WTC11 (cell line): ENCODE measurements around the gene MEDAG. TPM values are rescaled to one million over a fixed set of nuclear protein-coding genes. Genes with fewer than 3 reads are reported as not detected.

Experiments used
- ATAC-seq: fragments of 200-7000 bp; cut with Tn5 transposase; 2 replicates; pipeline ENCODE4 v1.10.0; 2021; ENCODE audit warnings: mild to moderate bottlenecking, moderate library complexity
- CTCF ChIA-PET: fragments of 300-600 bp; sonication (Branson Sonifier 250); formaldehyde crosslinking; loops from one replicate; lab custom pipeline; 2021; ENCODE audit warnings: antibody characterized with exemption; lab: Charles Lee
- POLR2A ChIA-PET: fragments of 350-600 bp; sonication (Branson Sonifier 250); formaldehyde crosslinking; loops from one replicate; lab custom pipeline; 2021; ENCODE audit warnings: antibody characterized with exemption; lab: Charles Lee
- DNase-seq: peaks from one replicate; pipeline ENCODE4 v3.0.0; 2021; ENCODE audit warnings: low spot score
- H3K27ac Mint-ChIP-seq: 2 replicates; pipeline ENCODE4 v1.8.0; 2021; ENCODE audit warnings: mixed read lengths
- H3K27me3 Mint-ChIP-seq: 2 replicates; pipeline ENCODE4 v1.8.0; 2021; ENCODE audit warnings: low read depth, mild to moderate bottlenecking, moderate library complexity, mixed read lengths
- H3K36me3 Mint-ChIP-seq: 2 replicates; pipeline ENCODE4 v1.8.0; 2021; ENCODE audit warnings: mixed read lengths
- H3K4me1 Mint-ChIP-seq: 2 replicates; pipeline ENCODE4 v1.8.0; 2022; ENCODE audit warnings: mixed read lengths
- H3K4me3 Mint-ChIP-seq: 2 replicates; pipeline ENCODE4 v1.8.0; 2021; ENCODE audit warnings: mild to moderate bottlenecking, moderate library complexity, mixed read lengths
- H3K9me3 Mint-ChIP-seq: 2 replicates; pipeline ENCODE4 v1.8.0; 2021; ENCODE audit warnings: mixed read lengths
- CDX4 ChIP-seq: fragments of 250-450 bp; sonication (Bioruptor Pico); IDR thresholded peaks from 2 replicates; pipeline ENCODE4 v1.9.0; 2021; ENCODE audit warnings: moderate library complexity, mild to moderate bottlenecking, inconsistent platforms, borderline replicate concordance
- IRF2 ChIP-seq: sonication (generic); formaldehyde crosslinking; IDR thresholded peaks from 2 replicates; pipeline ENCODE4 v1.8.0; 2022; ENCODE audit warnings: low read depth, missing genetic modification reagents, borderline replicate concordance
- KAT7 ChIP-seq: sonication (generic); formaldehyde crosslinking; IDR thresholded peaks from 2 replicates; pipeline ENCODE4 v1.8.1; 2023; ENCODE audit warnings: missing genetic modification reagents, mild to moderate bottlenecking, borderline replicate concordance
- MXD4 ChIP-seq: fragments of 250-450 bp; sonication (Bioruptor Pico); IDR thresholded peaks from 2 replicates; pipeline ENCODE4 v1.8.0; 2021; ENCODE audit warnings: mild to moderate bottlenecking, moderate library complexity, borderline replicate concordance
- NFATC4 ChIP-seq: fragments of 250-450 bp; sonication (Bioruptor Pico); IDR thresholded peaks from 2 replicates; pipeline ENCODE4 v1.9.0; 2021; ENCODE audit warnings: mild to moderate bottlenecking
- NFE2L1 ChIP-seq: sonication (generic); formaldehyde crosslinking; IDR thresholded peaks from 2 replicates; pipeline ENCODE4 v1.8.1; 2023; ENCODE audit warnings: missing genetic modification reagents
- NR1H2 ChIP-seq: sonication (generic); formaldehyde crosslinking; IDR thresholded peaks from 2 replicates; pipeline ENCODE4 v1.9.0; 2021; ENCODE audit warnings: mild to moderate bottlenecking, moderate library complexity, missing genetic modification reagents
- NR2C2 ChIP-seq: sonication (generic); formaldehyde crosslinking; IDR thresholded peaks from 2 replicates; pipeline ENCODE4 v1.8.0; 2022; ENCODE audit warnings: mild to moderate bottlenecking, missing genetic modification reagents
- NR3C1 ChIP-seq: sonication (generic); formaldehyde crosslinking; conservative IDR thresholded peaks from 2 replicates; pipeline ENCODE4 v1.8.1; 2023; ENCODE audit warnings: low read depth, mild to moderate bottlenecking, missing genetic modification reagents
- PRRX2 ChIP-seq: fragments of 250-450 bp; sonication (Bioruptor Pico); IDR thresholded peaks from 2 replicates; pipeline ENCODE4 v1.8.0; 2021; ENCODE audit warnings: mild to moderate bottlenecking
- TEAD4 ChIP-seq: sonication (generic); formaldehyde crosslinking; IDR thresholded peaks from 2 replicates; pipeline ENCODE4 v1.8.0; 2022; ENCODE audit warnings: mild to moderate bottlenecking, missing genetic modification reagents
- USF2 ChIP-seq: sonication (generic); formaldehyde crosslinking; IDR thresholded peaks from 2 replicates; pipeline ENCODE4 v1.8.1; 2023; ENCODE audit warnings: mild to moderate bottlenecking, missing genetic modification reagents, moderate library complexity
- ZSCAN18 ChIP-seq: fragments of 250-450 bp; sonication (Bioruptor Pico); IDR thresholded peaks from 2 replicates; pipeline ENCODE4 v2.1.2; 2022; ENCODE audit warnings: mild to moderate bottlenecking, moderate library complexity
- total RNA-seq: library from RNA; stranded (reverse); gene quantifications from 3 replicates; pipeline ENCODE4 v1.2.3, GENCODE V29; 2021
- TF ChIP-seq, protein P1 (sequence below): sonication (generic); formaldehyde crosslinking; IDR thresholded peaks from 2 replicates; pipeline ENCODE4 v1.8.1; 2023; ENCODE audit warnings: mild to moderate bottlenecking, missing genetic modification reagents
- TF ChIP-seq, protein P2 (sequence below): sonication (generic); formaldehyde crosslinking; IDR thresholded peaks from 2 replicates; pipeline ENCODE4 v1.8.0; 2022; ENCODE audit warnings: missing genetic modification reagents

Gene MEDAG
- total RNA-seq, 1 experiment from 2014 or later = 2.1 TPM

DNA sequence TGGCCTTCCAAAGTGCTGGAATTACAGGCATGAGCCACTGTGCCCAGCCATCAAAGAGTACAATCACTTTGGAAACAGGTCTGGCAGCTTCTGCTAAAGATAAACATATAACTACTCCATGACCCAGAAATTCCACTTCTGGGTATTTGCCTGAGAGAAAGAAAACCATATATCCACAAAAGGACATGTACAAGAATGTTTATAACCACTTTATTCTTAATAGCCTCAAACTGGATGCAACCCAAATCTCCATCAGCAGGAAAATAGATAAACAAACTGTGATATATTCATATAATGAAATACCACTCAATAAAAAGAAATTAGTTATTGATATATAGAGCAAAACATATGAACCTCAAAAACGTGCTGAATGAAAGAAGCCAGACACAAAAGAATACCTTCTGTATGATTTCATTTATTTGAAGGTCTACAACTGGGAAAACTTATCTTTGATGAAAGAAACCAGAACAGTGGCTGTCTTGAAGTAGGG, 66.9 kb downstream of the MEDAG start (continued):
- TF ChIP-seq IRF2 (CRISPR knock-in tag) (no peak), KAT7 (CRISPR knock-in tag) (no peak), NFATC4 (CRISPR knock-in tag) (no peak)
- TF ChIP-seq, all 79 proteins: peak for 0

DNA sequence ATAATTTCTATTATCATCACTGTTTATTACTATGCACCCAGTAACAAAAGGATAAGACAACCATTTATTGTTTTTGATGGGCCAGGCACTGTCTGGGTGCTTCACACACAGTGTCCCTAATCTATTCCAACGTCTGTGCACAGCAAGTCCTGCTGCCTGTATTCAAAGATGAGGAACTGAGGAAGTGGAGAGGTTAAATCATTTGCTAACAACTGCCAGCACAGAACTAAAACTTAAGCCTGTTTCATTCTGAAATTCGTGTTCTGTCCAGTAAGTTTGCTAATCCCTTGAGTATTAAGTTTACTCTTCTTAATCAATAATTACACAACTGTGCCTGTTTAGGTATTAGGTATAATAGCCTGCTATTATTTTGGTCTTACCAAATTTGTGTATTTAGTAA, 68.3 kb downstream of the MEDAG start:
- no peaks in the 10 kb centered on the region for H3K36me3 Mint-ChIP-seq
- CTCF ChIA-PET = no interaction called here
- TF ChIP-seq NR1H2 = no peak
- TF ChIP-seq PRRX2 (CRISPR knock-in tag) = no peak
- no peak for TF ChIP-seq NFE2L1 (CRISPR knock-in tag)
- no peak for TF ChIP-seq NR2C2
- TF ChIP-seq TEAD4 (CRISPR knock-in tag) = no peak
- TF ChIP-seq NR3C1 (CRISPR knock-in tag) = no peak
- TF ChIP-seq, protein P1, sequence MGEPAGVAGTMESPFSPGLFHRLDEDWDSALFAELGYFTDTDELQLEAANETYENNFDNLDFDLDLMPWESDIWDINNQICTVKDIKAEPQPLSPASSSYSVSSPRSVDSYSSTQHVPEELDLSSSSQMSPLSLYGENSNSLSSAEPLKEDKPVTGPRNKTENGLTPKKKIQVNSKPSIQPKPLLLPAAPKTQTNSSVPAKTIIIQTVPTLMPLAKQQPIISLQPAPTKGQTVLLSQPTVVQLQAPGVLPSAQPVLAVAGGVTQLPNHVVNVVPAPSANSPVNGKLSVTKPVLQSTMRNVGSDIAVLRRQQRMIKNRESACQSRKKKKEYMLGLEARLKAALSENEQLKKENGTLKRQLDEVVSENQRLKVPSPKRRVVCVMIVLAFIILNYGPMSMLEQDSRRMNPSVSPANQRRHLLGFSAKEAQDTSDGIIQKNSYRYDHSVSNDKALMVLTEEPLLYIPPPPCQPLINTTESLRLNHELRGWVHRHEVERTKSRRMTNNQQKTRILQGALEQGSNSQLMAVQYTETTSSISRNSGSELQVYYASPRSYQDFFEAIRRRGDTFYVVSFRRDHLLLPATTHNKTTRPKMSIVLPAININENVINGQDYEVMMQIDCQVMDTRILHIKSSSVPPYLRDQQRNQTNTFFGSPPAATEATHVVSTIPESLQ (CRISPR knock-in tag) = no peak
- no peak for TF ChIP-seq MXD4
- TF ChIP-seq, protein P2, sequence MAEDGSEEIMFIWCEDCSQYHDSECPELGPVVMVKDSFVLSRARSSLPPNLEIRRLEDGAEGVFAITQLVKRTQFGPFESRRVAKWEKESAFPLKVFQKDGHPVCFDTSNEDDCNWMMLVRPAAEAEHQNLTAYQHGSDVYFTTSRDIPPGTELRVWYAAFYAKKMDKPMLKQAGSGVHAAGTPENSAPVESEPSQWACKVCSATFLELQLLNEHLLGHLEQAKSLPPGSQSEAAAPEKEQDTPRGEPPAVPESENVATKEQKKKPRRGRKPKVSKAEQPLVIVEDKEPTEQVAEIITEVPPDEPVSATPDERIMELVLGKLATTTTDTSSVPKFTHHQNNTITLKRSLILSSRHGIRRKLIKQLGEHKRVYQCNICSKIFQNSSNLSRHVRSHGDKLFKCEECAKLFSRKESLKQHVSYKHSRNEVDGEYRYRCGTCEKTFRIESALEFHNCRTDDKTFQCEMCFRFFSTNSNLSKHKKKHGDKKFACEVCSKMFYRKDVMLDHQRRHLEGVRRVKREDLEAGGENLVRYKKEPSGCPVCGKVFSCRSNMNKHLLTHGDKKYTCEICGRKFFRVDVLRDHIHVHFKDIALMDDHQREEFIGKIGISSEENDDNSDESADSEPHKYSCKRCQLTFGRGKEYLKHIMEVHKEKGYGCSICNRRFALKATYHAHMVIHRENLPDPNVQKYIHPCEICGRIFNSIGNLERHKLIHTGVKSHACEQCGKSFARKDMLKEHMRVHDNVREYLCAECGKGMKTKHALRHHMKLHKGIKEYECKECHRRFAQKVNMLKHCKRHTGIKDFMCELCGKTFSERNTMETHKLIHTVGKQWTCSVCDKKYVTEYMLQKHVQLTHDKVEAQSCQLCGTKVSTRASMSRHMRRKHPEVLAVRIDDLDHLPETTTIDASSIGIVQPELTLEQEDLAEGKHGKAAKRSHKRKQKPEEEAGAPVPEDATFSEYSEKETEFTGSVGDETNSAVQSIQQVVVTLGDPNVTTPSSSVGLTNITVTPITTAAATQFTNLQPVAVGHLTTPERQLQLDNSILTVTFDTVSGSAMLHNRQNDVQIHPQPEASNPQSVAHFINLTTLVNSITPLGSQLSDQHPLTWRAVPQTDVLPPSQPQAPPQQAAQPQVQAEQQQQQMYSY (CRISPR knock-in tag) = no peak
- TF ChIP-seq KAT7 (CRISPR knock-in tag) = no peak
- TF ChIP-seq USF2 (CRISPR knock-in tag) = no peak
- TF ChIP-seq CDX4 (CRISPR knock-in tag) = no peak
- TF ChIP-seq ZSCAN18 (CRISPR knock-in tag) = no peak
- no peak for TF ChIP-seq IRF2 (CRISPR knock-in tag)
- TF ChIP-seq, all 79 proteins: peak for 0
- H3K27ac Mint-ChIP-seq = no peak overlapping the region
- POLR2A ChIA-PET = no interaction called here
- no peaks in the 10 kb centered on the region for H3K4me1 Mint-ChIP-seq
- no peak overlapping the region for H3K4me3 Mint-ChIP-seq
- no peaks in the 10 kb centered on the region; the same call in 1 of the 2 replicates for H3K27me3 Mint-ChIP-seq
- DNase-seq (no peak), ATAC-seq (no peak)
- H3K9me3 Mint-ChIP-seq = no peaks in the 10 kb centered on the region

Other genes starting within 250 kb of the MEDAG start
- gene ALOX5AP, start 170.7 kb upstream of the MEDAG start, total RNA-seq = 0.30 TPM in 1 of 3 replicates, not detected in the others
- not detected in 3 replicates for gene TEX26, start 26.4 kb downstream of the MEDAG start, total RNA-seq